NCI-H2227 (cell line): ENCODE data around the gene NARS2.

Source experiments
- DNase-seq: peaks from one replicate; lab custom pipeline; 2025; ENCODE audit not compliant: unreplicated experiment; lab: John Stamatoyannopoulos, UW

NARS2 gene

DNA sequence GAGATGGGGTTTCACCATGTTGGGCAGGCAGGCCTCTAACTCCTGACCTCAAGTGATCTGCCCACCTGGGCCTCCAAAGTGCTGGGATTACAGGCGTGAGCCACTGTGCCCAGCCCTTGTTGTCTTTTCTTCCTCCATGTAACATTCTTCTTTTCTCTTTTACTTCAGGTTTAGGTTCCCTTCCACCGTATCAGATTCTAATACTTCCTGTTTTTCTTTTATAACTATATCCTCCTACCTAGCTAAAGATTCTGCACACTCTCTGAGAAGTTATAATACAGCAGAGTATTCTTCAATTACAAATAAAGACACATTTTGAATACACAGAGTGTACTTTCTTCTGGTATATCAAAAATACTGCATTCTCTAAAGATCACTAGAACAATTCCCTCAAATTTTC lies 123.8 kb downstream of the NARS2 start:
- no peak for DNase-seq

DNA sequence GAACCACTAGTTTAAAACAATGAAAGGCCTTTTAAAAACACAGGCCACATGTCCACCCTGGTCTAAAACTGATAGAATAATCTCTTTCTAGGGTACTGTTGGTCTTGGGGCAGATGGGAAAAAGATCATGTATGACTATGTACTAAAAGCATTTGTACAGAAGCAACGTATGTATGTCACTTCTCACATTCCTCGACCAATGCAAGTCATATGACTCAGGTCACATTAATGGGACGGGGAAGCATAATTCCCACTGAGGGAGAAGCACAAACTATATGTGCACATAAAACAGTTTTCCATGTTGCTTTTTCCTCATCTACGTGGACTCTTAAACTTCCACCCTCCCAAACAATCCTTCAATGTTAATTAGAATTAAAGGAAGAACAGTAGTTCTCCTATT lies 124.8 kb downstream of the NARS2 start:
- DNase-seq = no peak

DNA sequence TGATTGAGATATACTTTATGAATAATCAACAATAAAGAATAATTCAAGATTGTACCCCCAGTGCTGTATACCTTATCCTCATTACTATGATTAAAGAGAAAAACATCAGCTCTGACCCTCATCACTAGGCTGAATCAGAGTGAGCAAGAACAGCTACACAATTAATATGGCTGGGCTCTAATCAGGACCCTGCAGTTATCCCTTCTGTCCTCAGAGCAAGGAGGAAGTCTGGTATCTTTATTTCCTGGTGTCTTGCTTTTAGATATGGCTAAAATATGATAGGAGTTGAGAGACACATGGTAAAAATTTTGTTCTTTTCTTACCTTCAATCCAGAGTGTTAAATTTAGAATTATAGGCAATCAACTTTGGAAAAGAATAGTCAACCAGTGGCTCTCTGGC lies 128.5 kb downstream of the NARS2 start:
- DNase-seq = no peak

DNA sequence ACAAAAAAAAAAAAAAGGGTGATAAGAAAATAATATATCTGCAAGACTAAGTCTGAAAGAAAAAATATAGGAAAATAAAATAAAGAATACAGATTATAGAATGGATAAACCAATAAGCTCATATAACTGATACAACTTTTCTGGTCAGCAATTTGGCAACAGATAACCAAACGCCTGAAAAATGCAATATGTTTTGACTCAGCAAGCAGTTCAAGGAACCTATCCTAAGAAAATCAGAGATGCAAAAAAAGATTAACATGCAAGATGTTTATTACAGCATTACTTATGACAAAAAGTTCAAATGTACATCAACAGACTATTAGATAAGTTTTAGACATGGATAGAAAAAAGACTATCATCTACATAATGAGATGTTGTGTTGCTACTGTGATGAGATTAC lies 129.9 kb downstream of the NARS2 start:
- DNase-seq = no peak

DNA sequence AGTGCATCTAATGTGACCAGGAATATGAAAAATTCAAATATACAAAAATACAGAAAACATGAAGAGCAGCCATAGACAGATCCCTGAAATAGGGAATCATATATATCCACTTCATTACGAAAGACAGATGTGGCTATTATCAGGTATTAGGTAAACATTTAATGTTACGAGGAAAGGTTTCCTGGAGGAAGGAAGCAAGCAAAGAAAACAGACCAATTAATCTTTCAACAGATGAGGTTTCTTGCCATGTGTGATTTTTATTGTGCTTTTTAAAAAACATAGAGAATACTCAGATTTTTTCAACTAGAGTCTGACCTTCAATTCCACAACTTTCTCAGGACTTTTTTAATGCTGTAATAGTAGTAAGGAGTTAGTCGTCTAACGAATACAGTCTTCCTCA lies 132.7 kb downstream of the NARS2 start:
- DNase-seq = no peak

DNA sequence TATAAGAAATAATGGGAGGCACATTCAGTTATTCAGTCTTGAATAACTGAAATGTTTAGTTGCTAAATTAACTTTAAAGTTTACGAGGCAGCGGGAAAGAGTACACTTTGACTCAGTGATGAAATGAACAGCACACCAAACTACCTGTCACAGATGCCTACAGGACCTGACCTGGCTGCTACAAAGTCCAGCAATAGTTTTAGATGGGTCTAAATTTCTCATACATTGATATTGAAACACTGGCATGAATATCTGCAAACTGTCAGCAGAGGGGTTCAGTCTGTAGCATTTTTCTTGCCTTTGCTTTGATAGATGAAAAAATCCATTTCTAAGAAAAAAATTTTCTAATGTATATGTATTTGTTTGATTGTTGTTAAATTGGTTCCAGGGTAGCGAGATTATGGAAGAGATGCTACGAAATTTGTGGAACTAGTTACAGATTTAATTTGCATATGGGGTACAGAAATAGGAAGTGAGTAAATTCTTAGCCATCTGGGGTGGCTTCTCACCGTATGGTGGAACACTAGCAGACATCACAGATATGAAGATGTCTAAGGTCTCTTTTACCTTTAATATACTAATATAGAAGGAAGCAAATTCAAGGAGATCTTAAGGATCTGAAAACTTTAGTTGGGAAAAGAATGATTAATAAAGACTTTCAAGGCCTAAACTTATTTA lies 136.2 kb downstream of the NARS2 start:
- DNase-seq = no peak

DNA sequence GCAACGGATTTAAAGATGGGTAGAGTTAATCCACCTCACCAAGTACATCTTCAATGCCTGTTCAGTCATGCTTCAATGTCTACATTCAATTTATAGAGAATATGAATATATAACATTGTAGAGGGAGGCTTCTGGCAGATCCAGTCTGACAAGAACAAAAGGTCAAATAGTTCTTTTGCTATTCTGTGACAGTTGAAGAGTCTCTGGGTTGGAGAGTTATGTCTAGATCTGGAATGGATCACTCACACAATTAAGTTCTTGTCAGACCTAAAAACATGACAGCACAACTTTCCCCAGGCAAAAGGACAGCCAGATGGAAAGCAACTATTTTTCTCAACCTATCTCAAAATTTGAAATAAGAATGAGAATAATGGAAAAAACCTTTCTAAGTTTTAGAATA lies 141.7 kb downstream of the NARS2 start:
- DNase-seq = no peak

DNA sequence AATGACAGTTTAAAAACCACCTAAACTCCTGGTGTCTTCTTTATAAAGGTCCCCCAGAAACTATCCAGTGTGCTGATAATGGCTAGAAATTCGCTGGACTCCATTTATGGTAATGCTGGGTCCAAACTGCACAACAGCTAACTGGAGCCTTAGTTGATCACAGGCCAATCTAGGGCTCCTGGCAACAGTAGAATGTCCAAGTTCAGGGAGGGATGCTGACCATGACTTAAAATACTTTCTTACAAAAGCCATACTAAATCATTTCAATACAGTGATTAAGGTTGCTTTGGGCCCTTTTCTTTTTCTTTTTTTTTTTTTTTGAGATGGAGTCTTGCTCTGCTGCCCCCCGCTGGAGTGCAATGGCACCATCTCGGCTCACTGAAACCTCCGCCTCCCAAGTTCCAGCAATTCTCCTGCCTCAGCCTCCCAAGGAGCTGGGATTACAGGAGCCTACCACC lies 142.6 kb downstream of the NARS2 start:
- DNase-seq = peak; percentile 29

DNA sequence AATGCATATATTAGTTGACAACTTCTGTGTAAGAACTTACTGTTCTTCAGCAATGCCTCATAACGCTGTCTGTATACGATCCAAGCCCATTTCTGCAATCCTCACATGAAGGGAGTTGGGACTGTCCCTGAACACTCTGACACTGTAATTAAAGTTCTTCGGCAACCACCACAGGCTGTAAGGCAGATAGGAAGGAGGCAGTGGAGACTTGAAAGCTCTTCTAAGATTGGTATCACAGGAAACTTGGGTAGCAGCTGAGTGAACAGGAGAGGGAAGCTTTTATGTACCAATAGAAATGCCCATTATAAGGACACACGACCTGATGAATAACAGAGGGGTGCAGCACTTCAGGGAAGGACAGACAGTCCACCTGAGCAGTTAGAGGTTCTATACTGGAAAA lies 145.0 kb downstream of the NARS2 start:
- peak; percentile 33 for DNase-seq

DNA sequence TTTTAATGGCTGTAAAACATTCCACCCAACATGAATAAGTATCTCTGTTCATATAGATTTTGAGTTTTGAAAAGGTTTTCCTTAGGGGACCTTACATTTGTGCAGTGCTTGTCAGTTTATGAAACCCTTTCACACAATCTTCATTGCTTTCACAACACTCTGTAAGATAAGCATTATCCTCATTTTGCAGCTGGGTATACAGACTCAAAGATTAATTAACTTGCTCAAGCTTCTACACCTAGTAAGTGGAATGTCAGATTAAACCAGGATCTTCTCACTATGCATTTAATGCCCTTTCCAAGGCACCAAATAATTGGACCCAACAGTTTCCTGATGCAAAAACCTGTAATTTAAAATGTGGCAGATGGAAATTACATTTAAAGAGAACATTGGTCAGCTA lies 145.5 kb downstream of the NARS2 start:
- DNase-seq = no peak

DNA sequence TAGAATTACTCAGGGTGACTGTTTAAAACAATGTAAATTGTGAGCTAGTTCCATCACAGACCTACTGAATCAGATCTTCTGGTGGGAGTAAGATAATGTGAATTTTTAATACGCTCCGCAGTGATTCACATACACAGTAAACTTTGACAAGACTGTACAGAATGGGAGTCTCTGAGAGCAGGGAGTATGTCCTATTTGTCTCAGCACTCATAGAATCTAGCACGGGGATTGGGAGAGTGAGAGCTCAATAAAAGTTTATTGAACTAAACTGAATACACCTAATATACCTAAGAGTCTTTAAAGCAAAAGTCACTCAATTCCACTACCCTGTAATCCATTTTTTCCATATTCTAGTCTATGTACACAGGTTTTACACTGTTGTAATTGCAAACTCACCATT lies 145.9 kb downstream of the NARS2 start:
- DNase-seq = no peak

DNA sequence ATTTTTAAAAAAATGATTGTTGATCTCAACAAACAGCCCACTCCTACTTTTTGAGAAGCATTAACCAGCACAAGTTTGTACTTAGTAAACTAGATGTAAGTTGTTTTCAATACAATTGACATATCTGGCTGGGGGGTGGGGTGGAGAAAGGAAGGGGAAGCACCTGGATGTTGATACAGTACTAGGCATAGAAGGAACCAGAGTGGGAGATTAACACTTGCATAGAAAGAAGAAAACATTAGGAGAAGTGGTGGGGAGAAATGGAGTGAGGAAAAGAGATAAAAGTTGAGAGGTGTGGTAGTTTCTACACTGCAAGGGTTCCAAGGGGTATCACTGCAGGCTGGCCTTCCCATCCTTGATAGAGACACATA lies 146.4 kb downstream of the NARS2 start:
- DNase-seq = no peak

DNA sequence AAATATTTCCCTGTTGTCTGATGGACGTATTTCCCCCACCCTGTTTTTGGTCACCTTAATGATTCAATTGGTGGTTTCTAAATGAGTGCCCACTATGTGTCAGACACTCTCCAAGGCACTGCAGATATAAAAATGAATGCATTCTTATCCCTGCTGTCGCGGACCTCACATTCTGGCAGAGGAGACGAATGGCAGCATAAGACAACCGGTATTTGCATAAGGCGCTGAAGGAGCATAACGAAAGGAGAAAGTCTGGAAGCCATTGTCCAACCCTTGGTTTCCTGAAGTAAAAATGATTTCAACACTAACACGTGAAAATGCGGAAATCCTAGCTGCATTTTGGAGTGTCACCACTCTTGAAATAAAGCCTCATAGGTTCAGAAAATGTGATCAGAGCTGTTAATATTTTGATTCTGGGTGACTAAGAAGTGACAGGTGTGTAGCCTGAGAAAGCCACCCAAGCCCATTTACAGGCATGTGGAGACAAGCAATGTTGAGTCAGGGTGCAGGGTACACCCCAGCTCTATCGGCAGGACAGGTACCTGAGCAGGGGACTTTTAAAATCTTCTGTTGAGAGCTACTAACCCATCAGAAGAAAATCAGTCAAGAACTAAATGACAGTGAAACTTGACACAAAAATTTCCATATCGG lies 146.9 kb downstream of the NARS2 start:
- no peak for DNase-seq

DNA sequence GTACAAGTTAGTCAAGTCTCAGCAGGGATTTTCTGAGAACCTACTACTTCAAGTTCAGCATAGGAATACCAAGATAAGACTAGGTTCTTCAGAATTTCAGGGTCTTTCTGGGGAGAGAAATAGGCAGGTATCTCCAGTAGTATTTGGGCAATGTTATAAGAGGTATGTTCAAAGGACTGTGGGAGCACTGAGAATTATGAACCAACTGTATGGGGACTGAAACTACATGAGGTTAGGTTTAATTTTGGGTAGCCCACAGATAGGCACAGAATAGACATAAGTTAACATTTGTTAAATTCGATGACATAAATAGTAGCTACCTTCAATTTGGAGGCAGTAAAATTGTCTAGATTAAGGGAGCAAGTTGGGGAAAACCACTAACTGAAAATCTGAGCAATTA lies 147.8 kb downstream of the NARS2 start:
- no peak for DNase-seq

DNA sequence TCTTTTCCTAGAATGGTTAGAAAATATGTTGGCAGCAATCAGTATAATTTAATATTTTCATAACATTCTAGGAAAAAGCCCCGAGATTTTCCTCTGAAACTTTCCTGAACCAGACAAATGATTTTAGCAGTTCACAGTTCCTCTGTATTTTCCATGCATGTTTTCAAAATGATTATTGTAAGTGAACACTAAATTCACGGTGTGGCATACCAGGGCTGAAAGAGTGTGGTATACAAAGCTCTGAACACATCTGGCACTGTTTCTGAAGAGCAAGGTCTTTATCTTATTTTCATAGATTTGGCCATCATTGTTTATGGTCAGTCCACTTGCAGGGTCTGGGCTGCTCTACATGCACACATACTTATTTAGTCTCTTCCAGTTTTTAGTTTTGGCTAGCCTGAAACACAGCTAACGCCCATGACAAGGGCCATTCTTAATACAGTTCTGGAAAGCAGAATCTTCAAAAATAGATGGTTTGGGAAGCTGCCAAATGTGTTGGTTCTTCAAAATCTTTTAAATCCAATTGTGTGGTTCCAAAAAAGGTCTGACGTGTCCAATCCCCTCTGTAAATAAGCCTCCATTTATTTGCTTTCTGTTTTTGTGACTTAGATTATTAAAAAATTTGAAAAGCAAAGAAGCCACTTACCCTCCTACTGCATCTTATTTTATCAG lies 149.1 kb downstream of the NARS2 start:
- DNase-seq = no peak

DNA sequence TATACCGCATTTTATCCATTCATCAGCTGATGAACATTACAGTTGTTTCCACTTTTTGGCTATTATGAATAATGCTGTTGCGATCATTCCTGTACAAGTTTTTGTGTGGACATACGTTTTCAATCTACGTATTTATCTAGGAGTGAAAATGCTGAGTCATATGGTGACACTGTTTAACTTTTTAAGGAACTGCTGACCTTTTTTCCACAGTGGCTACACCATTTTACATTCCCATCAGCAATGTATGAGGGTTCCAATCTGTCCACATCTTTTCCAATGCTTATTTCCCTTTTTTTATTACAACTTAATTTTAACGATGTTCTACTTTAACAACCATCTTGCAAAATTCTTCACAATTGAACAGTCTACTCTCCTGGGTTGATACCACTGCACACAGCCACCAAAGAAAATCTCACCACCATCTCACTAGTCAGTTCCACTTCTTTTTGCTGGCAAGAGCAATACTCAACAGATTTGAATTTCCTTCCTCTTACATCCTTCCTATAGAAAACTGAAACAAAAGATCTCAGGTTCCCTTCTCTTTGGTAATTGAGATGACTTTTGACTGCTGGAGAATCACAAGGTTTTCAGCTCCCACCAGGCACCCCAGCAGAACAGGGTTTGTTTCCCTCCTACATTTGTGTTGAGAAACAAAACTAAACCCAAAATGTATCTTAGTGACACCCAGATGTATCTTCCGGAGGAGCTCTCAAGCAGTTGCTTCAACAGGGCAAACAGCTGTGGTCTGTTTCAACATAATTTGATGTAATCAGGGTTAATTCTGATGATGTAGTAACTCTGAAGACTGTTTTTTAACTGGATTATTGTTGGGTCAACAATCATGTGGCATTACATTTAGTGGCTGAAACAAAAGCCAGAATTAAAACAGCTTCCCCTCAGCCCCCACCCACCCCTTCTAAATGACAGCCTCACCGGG lies 150.1 kb downstream of the NARS2 start:
- DNase-seq = no peak

DNA sequence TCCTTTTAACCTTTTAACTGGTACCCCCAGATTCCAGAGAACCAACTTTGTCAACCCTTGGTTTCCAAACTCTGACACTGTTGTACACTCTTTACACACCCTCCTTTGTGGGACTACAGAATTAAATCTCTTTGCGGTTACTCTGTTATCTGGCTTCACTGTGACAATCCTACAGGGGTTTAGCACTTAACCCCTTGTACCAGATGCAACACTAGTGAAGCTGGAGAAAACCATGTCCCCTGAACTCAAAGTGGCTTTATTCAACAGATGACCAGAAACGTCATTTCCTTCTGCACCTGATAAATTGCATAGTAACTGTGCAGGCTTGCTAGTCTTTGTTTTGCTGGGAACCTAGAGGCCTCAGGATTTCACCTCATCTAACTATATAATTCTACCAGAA lies 151.4 kb downstream of the NARS2 start:
- no peak for DNase-seq

DNA sequence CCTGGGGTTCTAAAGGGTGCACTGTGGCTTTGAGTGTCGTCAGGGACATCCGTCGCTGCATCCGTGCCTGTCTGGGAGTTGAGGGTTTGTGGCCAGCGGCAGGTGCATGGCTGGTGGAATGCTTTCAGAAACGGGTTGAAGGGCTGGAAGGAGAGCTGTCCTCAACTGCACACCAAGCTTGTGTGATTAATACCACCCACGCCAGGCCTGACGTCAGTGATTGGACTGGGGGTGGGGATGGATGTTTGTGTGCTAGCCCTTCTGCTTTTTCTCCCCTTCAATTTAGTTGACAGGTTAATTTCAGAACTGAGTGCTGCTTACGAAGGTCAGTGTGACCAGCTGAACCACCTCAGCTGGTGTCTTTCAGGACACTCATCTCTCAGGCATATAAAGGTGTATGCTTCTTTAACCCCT lies 153.9 kb downstream of the NARS2 start:
- DNase-seq = peak; percentile 91

DNA sequence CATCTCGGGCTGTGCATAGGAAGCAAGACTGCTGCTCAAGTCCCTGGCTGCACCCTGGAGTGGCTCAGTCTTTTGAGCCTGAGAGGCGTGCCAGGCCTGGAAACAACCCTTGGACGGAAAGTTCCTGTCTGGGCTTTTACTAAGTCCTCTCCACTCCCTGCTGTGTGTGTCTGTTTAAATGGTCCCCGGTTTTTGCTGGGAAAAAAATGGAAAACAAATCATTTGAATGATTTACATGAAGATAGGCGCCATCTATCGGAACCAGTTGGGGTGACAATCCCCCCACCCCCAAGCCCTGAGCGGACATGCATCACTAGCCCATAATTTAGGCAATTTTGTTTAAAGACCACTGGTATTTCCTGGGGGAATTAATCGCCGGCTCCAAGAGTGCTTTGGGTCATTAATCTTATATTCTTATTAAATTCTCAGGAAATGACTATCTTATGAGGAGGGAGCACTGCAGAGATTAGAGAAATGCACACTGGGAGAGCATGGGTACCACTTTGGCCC lies 154.4 kb downstream of the NARS2 start:
- DNase-seq = peak; percentile 95

DNA sequence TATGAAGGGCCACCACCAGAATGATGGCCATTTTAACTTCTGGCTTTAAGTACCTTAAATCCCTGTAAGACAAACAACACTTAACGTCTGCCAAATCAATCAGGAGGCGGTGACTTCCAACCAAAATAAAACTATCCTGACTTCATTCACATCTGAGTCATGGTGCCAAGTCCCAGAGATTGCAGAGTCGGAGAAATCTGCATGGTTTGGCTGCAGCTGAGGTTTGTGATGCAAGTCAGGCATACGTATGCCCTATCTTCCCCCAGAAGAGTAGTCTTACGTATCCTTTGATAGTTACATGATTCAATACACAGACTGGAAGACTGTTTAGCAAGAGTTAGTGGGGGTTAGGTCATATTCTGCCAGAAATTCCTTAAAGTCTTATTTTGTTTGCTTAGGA lies 155.3 kb downstream of the NARS2 start:
- peak; percentile 29 for DNase-seq

DNA sequence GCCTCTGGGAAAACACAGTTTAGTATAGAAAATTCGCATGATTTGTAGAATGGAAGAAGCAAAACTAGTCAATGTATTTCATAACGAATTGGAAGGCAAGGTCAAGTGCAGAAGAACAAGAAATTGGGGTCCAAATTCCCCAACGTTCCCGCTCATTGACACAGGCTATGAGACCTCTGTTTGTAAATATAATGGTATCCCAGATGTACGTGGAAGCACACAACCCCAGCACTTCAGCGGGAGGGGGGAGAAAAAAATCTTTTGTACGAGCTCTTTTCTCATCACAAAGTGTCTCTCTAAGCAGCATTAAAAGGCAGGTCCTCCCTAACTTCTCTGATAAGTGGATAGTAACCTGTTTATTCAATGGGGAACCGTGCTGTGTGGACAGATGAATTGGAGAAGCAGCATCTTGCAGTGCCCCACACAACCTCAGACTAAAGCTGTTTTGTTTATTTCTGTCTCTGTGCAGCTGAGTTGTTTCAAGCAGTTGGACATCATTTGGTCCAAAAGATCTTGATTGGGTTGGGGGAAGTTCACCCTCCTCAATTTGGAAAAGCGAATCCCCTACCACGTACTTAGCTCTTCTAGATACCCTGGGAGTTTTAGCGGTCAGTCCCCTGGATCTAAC lies 156.0 kb downstream of the NARS2 start:
- DNase-seq = peak; percentile 33
